ENCODE measurements around the gene DDX41.
A peak's percentile ranks its signal among the peaks of the same experiment; 100 is the strongest.

Gene DDX41

GRCh38 chr5:177477701-177478477 is 38.9 kb downstream of the DDX41 start:
- H3K4me1 ChIP-seq (ENCODE audit: insufficient read depth, insufficient read length), result peaks cover 15% of the 10 kb centered on the region
- TF ChIP-seq SUZ12 (IDR thresholded peaks at IDR 0.05; ENCODE audit: extremely low read depth, insufficient read depth, insufficient read length), result no peak
- TF ChIP-seq YY1 (IDR thresholded peaks at IDR 0.05; ENCODE audit: insufficient read depth, insufficient read length), result no peak
- no peak for TF ChIP-seq ZNF274 (IDR thresholded peaks at IDR 0.05; ENCODE audit: low read depth, low read length)
- no peaks in the 10 kb centered on the region for H3K27me3 ChIP-seq (ENCODE audit: insufficient read depth, insufficient read length)
- H3K4me3 ChIP-seq (ENCODE audit: insufficient read length, low read depth), result no peak overlapping the region
- H3K36me3 ChIP-seq (ENCODE audit: insufficient read depth, insufficient read length, low read length), result peaks cover 55% of the 10 kb centered on the region
- H3K9me3 ChIP-seq (ENCODE audit: insufficient read depth, low read length), result no peaks in the 10 kb centered on the region
- DNase-seq (ENCODE audit: low read depth, low spot score), result no peak
- H3K9ac ChIP-seq (ENCODE audit: insufficient read length, low read depth), result peak overlapping the region; percentile 15

- DNase-seq (ENCODE audit: low read depth, low spot score), result no peak
- Histone ChIP-seq H3K4me3 (ENCODE audit: insufficient read length, low read depth) (no peak overlapping the region), H3K27me3 (ENCODE audit: insufficient read depth, insufficient read length) (no peaks in the 10 kb centered on the region), H3K36me3 (ENCODE audit: insufficient read depth, insufficient read length, low read length) (peaks cover 49% of the 10 kb centered on the region), H3K9ac (ENCODE audit: insufficient read length, low read depth) (no peak overlapping the region), H3K9me3 (ENCODE audit: insufficient read depth, low read length) (no peaks in the 10 kb centered on the region), H3K4me1 (ENCODE audit: insufficient read depth, insufficient read length) (peaks cover 21% of the 10 kb centered on the region)
- TF ChIP-seq ZNF274 (IDR thresholded peaks at IDR 0.05; ENCODE audit: low read depth, low read length), result no peak
- no peak for TF ChIP-seq YY1 (IDR thresholded peaks at IDR 0.05; ENCODE audit: insufficient read depth, insufficient read length)
- TF ChIP-seq SUZ12 (IDR thresholded peaks at IDR 0.05; ENCODE audit: extremely low read depth, insufficient read depth, insufficient read length), result no peak
These were observed 40.1 kb downstream of the DDX41 start for GRCh38 chr5:177476531-177477233.

- no peaks in the 10 kb centered on the region for H3K9me3 ChIP-seq (ENCODE audit: insufficient read depth, low read length)
- DNase-seq (ENCODE audit: low read depth, low spot score), result no peak
- no peak overlapping the region for H3K4me3 ChIP-seq (ENCODE audit: insufficient read length, low read depth)
- TF ChIP-seq ZNF274 (IDR thresholded peaks at IDR 0.05; ENCODE audit: low read depth, low read length) (no peak), SUZ12 (IDR thresholded peaks at IDR 0.05; ENCODE audit: extremely low read depth, insufficient read depth, insufficient read length) (no peak), YY1 (IDR thresholded peaks at IDR 0.05; ENCODE audit: insufficient read depth, insufficient read length) (no peak)
- peaks cover 29% of the 10 kb centered on the region for H3K4me1 ChIP-seq (ENCODE audit: insufficient read depth, insufficient read length)
- H3K9ac ChIP-seq (ENCODE audit: insufficient read length, low read depth), result no peak overlapping the region
- H3K36me3 ChIP-seq (ENCODE audit: insufficient read depth, insufficient read length, low read length), result peaks cover 50% of the 10 kb centered on the region
- H3K27me3 ChIP-seq (ENCODE audit: insufficient read depth, insufficient read length), result no peaks in the 10 kb centered on the region
These were observed 41.0 kb downstream of the DDX41 start for GRCh38 chr5:177475563-177476427.

GRCh38 chr5:177474846-177475562 is 41.8 kb downstream of the DDX41 start:
- peak overlapping the region; percentile 54 for H3K9ac ChIP-seq (ENCODE audit: insufficient read length, low read depth)
- peaks cover 55% of the 10 kb centered on the region for H3K36me3 ChIP-seq (ENCODE audit: insufficient read depth, insufficient read length, low read length)
- DNase-seq (ENCODE audit: low read depth, low spot score), result no peak
- H3K9me3 ChIP-seq (ENCODE audit: insufficient read depth, low read length), result no peaks in the 10 kb centered on the region
- peaks cover 37% of the 10 kb centered on the region for H3K4me1 ChIP-seq (ENCODE audit: insufficient read depth, insufficient read length)
- no peak overlapping the region for H3K4me3 ChIP-seq (ENCODE audit: insufficient read length, low read depth)
- H3K27me3 ChIP-seq (ENCODE audit: insufficient read depth, insufficient read length), result no peaks in the 10 kb centered on the region
- TF ChIP-seq YY1 (IDR thresholded peaks at IDR 0.05; ENCODE audit: insufficient read depth, insufficient read length), result no peak
- TF ChIP-seq SUZ12 (IDR thresholded peaks at IDR 0.05; ENCODE audit: extremely low read depth, insufficient read depth, insufficient read length), result no peak

- H3K9me3 ChIP-seq (ENCODE audit: insufficient read depth, low read length), result no peaks in the 10 kb centered on the region
- H3K9ac ChIP-seq (ENCODE audit: insufficient read length, low read depth), result peak overlapping the region; percentile 37
- TF ChIP-seq ZNF274 (IDR thresholded peaks at IDR 0.05; ENCODE audit: low read depth, low read length) (no peak), YY1 (IDR thresholded peaks at IDR 0.05; ENCODE audit: insufficient read depth, insufficient read length) (no peak), SUZ12 (IDR thresholded peaks at IDR 0.05; ENCODE audit: extremely low read depth, insufficient read depth, insufficient read length) (no peak)
- no peaks in the 10 kb centered on the region for H3K27me3 ChIP-seq (ENCODE audit: insufficient read depth, insufficient read length)
- H3K4me1 ChIP-seq (ENCODE audit: insufficient read depth, insufficient read length), result peaks cover 46% of the 10 kb centered on the region
- H3K36me3 ChIP-seq (ENCODE audit: insufficient read depth, insufficient read length, low read length), result peaks cover 54% of the 10 kb centered on the region
- peak overlapping the region; percentile 23 for H3K4me3 ChIP-seq (ENCODE audit: insufficient read length, low read depth)
- DNase-seq (ENCODE audit: low read depth, low spot score), result no peak
These were observed 42.7 kb downstream of the DDX41 start for GRCh38 chr5:177474002-177474476.

GRCh38 chr5:177473443-177474001 is 43.2 kb downstream of the DDX41 start, which contains the start of gene DBN1:
DBN1 (minus strand) TSS chr5:177473634; CDS start chr5:177473521, 113 bp downstream.
- H3K4me1 ChIP-seq (ENCODE audit: insufficient read depth, insufficient read length), result peaks cover 50% of the 10 kb centered on the region
- H3K9ac ChIP-seq (ENCODE audit: insufficient read length, low read depth), result peak within 1 kb of the TSS; percentile 99
- H3K36me3 ChIP-seq (ENCODE audit: insufficient read depth, insufficient read length, low read length), result peaks cover 54% of the 10 kb centered on the region
- H3K4me3 ChIP-seq (ENCODE audit: insufficient read length, low read depth), result peak within 1 kb of the TSS; percentile 93
- no peak for DNase-seq (ENCODE audit: low read depth, low spot score)
- H3K9me3 ChIP-seq (ENCODE audit: insufficient read depth, low read length), result no peaks in the 10 kb centered on the region
- TF ChIP-seq SUZ12 (IDR thresholded peaks at IDR 0.05; ENCODE audit: extremely low read depth, insufficient read depth, insufficient read length) (no peak), YY1 (IDR thresholded peaks at IDR 0.05; ENCODE audit: insufficient read depth, insufficient read length) (no peak), ZNF274 (IDR thresholded peaks at IDR 0.05; ENCODE audit: low read depth, low read length) (no peak)
- H3K27me3 ChIP-seq (ENCODE audit: insufficient read depth, insufficient read length), result no peaks in the 10 kb centered on the region

Measured in NT2/D1 (cell line).